ENCODE results near the gene TCEANC2.

DNA sequence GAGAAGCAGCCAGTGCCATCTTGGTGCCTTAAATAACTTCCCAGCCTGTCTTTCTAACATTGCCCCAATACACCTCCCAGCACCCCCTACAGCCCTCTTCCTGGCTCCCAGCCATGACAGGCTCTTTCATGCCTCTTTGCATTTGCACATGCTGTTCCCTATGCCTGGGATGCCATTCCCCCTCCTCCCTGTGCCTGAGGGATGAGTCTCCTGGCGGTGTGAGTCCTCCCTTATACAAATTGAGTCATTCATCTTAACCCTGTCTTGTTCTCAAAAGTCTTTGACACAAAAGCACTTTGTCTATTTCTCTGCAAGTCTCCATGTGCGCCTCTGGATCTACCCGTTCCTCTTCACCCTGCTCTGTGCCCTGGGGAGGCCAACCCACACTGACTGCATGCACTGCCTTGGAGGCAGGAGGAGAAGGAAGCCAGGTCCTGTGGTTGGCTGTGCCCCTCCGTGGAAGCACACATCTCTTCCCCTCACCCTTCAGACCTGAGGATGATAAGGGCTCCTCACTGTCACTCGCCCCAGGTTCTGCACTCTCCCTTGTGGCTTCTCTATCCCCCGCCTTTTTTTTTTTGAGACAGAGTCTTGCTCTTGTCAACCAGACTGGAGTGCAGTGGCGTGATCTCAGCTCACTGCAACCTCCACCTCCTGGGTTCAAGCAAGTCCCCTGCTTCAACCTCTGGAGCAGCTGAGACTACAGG lies 74.3 kb downstream of the TCEANC2 start:
- TF ChIP-seq CTCF (IDR thresholded peaks at IDR 0.05; ENCODE audit: poor library complexity, severe bottlenecking), result no peak
- TF ChIP-seq TAF1 (IDR thresholded peaks at IDR 0.05; ENCODE audit: low read depth), result no peak
- TF ChIP-seq POLR2AphosphoS5 (IDR thresholded peaks at IDR 0.05), result no peak
